ENCODE results near the gene PPP1R2C.

PPP1R2C gene

DNA sequence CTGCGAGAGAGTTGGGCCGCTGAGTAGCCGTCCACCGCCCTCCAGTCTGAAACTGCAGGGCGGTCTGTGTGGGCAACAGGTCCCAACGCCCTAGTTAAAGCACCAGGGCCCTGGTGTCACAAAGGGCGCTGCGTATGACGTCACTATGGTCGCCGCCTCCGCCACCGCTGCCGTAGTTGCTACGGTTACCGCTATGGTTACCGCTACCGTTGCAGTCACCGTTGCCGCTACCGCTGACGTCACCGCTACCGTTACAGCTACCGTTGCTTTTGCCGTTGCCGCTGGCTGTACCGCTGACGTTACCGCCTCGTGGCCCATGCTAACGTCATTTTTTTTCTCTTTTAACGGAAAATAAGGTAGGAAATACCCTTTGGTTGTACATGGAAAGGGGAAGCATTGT is at the start of gene PPP1R2C:
TSS of gene PPP1R2C (minus strand) at position 68 of the 400 bp plus-strand sequence. CDS start 84 bp downstream, outside the sequence.
- DNase-seq, result no peak

DNA sequence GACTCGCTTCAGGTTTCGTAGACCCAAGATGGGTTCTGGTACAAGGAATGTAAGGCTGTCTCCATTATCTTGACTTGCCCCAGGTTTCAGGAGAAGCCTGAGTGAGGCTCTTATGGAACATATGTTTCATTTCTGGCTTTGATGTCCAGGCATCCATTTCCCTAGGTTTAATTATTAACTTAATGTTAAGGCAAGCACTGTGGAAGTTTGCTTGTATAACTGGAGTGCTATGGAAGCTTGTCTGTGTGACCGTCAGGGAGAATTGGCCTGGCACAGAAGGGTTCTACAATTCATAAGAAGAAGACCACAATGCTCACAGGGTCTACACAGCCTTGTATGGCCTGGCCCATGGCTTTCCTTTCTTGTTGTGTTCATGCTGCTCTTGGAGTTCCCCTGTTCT is 47.2 kb upstream of the PPP1R2C start:
- DNase-seq, result no peak

DNA sequence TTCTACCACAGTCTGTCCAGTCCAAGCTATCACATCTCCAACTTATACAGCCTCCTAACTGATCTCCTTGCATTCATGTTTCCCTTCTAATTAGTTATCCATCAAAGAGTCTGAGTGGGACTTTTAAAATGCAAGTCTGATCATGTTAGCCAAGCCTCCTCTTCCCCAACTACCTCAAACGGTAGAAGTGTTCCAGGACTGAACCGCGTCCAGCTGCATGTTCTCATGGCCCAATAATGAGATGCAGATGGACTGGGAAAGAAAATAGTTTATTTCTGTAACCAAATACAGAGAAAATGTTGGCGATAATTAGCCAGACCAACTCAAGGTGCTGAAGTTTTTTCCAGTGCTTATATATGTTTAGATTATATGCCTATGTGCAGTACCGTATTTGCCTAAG is 46.6 kb upstream of the PPP1R2C start:
- no peak for DNase-seq

DNA sequence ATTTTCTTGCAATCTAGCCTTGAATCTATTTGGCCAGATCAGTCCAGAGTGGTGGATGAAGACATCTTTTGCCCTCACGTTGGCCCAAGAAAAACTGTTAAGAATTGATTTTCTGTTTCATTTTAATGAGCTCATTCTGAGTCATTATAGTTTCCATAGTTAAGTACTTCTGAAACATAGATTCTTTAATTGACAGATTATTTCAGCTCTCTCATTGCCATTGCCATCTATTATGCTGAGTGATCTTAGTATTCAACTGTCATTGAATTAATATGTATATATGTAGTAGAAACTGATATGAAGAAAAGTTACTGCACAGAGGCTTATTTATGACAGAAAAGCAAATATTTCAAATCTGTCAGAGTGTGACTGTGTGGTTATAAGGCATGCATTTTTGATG is 45.5 kb upstream of the PPP1R2C start:
- no peak for DNase-seq

DNA sequence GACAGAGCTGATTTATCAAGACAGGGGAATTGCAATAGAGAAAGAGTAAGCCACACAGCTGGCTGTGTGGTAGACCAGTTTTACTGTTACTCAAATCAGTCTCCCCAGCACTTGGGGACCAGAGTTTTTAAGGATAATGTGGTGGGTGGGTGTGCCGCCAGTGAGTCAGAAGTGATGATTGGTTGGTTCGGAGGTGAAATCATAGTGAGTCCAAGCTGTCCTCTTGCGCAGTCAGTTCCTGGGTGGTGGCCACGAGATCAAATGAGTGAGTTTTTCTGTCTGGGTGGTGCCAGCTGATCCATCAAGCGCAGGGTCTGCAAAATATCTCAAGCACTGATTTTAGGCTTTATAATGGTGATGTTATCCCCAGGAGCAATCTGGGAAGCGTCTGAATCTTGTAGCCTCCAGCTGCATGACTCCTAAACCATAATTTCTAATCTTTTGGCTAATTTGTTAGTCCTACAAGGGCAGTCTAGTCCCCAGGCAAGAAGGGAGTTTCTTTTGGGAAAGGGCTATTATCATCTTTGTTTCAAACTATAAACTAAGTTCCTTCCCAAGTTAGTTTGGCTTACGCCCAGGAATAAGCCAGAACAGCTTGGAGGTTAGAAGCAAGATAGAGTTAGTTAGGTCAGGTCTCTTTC is 44.0 kb upstream of the PPP1R2C start:
- no peak for DNase-seq

DNA sequence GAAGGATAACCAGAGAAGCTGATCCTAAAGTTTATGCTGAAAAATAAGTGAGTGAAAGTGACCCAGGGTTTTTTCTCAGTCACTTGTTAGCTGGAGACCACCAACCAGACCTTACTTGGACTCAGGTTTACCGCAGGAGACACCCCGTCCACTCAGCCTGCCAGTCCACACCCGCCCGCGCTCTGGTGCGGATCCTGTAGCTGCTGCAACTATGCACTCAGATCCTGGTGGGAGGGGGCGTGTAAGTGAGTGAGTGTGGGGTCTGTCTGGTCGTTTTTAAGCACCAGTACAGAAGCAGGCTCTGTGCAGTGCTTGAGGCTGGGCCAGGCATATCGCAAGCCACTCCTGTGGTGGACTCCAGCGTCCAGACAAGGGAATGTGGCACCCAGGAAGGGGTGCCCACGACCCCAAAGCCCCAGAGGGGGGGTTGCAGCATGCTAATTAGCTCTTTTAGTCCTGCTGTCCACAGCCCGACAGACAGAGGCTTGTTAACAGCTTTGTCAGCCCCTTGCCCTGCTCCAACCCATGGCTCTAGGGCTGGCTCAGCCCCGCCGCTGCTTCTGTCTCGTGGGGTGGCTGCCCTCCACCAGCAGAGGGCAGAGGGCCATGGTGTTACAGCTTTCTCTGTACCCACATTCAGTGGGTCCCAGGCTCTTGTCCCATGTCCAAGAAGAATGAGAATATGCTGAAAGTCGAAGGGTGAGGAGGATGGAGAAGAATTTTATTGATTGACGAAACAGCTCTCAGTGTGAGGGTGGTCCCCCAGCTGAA is 40.4 kb upstream of the PPP1R2C start:
- DNase-seq, result no peak

DNA sequence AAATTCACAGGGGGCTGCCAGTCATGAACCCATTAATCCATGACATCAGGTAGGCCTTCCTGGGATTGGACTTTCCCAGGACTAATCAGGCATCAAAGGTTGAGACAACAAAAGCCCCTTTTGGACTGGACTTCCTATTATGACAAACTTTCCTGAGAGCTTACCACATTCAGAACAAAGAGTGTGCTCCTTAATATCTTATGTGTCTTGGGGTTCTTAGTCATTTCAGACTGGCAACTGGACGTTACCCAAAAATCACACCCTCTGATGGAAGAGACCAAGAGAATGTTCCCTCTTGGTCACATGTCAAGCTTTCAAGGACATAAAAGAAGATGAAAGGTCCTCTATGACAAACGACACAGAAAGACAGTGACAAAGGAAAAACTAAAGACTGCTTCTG is 31.6 kb upstream of the PPP1R2C start:
- no peak for DNase-seq

DNA sequence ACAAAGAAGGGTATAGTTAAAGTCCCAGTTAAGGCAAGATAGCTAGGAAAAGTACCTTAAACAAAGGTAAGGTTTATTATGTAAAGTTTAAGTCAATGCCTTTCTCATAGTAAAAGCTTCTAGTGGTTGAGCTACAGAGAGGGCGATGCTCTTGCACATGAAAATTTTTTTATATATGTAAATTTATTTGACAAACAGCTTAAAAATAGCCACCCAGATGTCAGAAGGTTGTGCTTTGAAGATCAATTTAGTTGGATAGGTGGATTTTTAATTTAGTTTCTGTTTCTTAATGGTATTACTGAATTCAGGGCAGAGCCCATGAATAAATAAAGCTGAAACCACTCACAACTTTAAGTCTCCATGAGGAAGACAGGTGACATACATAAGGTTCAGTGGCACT is 29.4 kb upstream of the PPP1R2C start:
- no peak for DNase-seq

DNA sequence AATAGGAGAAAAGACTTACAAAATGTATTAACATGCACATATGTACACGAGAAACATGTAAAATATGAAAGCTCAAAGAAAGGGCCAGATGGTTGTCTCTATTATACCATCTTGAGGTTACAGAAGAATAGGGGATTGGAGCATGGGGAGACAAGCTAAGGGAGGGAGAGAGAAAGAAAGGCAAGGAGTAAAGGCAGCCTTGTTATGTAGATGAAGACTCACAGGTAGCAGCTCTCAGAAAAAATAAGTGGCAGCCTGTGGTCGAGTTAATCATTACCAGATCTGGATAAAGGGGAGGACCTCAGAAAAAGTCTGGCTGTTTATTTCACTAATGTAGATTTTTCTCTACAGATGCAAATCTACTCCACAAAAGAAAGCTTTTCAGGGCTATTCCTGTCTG is 26.6 kb upstream of the PPP1R2C start:
- no peak for DNase-seq

DNA sequence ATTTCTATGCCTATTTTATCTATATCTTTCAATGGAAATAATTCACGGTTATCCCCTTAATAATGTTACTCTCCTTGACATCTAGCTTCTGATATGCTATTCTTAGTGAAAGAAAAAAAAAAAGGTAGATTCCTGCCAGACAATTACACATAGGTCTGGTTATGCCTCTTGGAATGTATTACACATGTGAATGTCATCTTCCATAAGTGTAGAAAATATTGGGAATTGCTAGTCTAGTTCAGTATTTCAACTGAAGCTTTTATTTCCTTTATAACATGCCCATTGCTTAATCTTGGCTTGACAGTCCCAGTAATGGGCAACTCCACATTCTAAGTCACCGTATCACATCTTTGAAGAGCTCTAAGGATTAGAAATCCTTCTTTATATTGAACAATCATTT is 25.4 kb upstream of the PPP1R2C start:
- no peak for DNase-seq

DNA sequence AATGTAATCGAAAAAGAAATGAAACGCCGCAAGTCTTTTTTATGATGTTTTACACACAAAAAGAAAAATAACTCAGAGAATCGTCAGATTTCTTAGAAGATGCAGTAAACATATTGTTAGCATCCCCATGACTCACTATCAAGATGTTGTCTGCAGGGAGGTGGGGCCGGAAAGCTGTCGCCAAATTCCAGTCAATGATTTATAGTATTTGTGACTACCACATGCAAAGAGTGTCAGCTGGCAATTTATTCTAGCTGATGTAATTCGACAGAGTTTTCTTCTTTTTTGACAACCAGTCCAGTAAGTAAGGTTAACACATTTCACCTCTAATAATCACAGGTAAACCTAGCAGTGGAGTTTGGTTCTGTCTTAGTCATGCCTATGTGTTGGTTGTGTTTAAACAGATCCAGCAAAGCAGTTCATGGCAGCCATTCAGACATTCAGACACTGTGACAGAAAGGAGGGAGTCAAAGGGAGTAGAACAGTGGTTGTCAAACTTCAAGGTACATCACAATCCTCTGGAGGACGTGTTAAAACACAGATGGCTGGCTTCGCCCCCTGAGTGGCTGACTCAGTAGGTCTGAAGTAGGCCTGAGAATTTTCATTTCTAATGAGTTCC is 19.8 kb upstream of the PPP1R2C start:
- DNase-seq, result no peak

DNA sequence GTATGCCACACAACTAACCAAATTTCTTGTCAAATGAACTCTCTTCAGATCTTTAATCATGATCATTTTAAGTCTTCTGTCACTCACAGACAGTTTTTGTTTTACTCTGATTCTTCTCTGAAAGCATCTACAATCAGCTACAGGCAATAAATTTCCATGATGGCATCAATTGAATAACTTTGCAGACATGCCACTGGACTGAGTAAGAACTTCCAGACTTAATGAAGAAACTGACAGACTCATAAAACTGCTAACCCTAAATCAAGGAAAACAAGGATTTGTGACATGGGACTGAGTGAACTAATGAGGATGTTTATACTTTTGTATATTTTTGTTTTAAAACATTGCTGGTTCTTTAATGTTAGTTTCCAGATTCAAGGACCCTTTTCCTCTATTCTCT is 5.5 kb upstream of the PPP1R2C start:
- no peak for DNase-seq

DNA sequence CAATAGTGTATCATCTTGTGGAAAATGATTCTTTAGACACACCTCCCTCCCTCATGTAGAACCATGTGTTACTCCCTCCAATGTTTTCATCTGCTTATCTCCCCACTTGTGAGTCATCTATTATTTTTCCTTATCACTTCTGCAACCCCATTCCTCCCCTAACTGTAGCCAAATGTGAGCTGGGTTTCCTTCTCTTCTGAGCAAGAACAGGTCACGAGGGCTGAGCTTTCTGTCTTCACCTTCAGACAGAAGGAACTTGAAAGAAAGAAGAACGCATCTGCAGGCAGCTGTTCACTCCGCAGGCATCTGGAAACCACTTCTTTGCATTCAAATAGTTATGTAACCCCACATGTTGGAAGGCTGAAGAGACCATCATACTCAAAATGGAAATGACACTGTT is 1.8 kb downstream of the PPP1R2C start:
- DNase-seq, result no peak

DNA sequence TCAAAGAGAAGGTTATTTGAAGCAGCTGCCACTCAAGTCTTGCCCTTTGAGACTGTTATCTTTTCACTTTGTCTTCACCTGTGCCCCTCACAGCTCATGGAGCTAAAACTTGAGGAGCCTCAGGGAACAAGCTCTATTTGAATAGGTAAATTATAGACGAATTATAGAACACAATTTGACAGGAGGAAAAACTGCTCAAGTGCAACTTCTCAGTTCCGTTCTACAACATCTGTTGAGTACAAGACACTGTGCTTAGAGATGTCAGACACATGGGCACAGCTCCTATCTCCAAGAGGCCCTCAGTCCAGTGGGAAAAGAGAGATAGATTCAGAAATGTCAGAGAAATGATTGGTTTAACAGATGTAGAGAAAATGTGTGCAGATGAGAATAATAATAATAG is 5.1 kb downstream of the PPP1R2C start:
- DNase-seq, result no peak

DNA sequence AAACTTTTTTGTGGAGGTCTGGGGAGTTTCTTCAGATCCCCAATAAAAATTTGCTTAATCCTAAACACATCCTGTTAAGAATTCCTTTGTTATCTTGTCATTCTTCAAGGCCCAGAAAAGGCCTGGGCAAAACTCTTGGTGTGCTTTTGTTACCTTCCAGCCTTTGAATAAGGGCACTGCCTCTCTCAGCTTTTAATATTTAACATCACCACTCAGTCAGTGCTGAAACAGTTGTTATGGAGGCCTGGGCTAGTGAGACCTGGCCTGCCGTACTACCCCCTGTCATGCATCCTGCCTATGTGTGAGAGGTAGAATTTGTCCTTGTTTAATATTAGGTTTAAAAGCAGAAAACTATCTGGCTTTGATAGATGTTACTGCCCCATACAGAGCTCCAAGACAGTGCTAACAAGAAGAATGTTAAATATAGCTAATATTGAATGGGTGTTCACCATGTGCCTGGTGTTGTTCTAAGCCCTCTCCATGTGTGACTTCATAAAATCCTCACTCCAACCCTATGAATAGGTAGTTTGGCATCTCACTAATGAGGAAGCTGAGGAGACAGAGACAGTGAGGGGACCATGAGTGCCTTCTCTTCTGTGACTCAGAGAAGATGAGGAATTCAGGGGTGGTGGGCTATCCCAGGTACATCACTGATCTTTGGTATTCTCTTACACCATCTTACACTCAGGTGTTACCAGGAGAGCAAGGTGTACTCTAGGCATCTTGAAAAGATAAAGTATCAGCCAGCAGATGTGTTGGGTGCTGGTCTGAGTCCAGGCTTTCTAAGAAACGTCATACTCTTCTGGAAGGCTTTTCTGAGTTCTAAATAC is 6.2 kb downstream of the PPP1R2C start:
- DNase-seq, result no peak

DNA sequence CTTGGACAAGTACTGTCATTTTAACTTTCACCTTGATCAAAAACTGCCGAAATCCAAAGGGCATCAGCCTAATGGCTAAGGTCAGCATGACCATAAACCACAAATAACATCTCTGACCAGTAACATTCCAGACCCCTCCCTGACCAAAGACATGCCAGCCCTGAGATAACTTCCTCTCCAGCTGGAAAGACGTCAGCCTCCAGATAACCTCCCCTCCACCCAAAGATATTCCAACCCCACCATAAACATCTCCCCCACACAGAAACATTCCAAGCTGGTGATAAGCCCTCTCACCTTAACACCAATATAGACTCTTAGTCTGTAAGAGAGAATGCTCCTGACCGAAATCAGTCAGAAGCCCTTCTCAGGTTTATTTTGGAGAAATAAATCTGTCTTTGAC is 7.4 kb downstream of the PPP1R2C start:
- no peak for DNase-seq

DNA sequence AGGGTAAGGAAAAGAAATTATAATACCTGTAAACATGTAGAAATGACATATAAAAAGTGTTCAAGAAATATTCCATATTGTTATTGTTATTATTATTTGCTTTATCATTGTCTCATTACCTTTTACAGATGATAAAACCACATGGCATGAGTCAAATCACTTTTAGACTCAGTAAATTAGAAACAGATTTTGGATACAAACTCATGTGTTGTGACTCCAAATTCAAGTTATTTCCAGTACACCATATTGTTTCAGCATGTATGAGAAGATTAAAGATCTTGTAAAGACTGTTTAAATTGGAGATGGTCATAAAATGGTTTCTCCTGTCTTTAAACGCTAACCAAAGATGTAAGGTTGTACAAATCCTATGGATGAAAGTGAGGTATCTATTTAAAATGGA is 18.1 kb downstream of the PPP1R2C start:
- no peak for DNase-seq

DNA sequence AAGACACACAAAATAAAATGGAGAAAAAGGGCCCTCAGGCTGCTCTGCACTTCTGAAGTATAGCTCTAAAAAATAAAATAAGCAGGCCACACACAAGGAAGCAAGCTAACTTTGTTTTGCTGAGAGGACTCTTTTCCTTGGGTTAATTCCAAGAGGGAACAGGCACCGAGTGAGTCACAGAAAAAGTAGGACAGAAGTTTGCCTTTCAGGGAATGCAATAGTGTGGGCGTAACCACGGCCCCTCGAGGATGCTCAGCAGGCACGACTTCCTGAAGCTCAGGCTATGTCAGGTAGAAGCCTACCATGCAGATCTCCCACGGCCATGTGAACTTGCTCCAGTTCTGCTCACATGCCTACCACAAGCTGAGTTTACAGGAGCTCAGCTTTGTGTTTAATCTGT is 22.1 kb downstream of the PPP1R2C start:
- no peak for DNase-seq

DNA sequence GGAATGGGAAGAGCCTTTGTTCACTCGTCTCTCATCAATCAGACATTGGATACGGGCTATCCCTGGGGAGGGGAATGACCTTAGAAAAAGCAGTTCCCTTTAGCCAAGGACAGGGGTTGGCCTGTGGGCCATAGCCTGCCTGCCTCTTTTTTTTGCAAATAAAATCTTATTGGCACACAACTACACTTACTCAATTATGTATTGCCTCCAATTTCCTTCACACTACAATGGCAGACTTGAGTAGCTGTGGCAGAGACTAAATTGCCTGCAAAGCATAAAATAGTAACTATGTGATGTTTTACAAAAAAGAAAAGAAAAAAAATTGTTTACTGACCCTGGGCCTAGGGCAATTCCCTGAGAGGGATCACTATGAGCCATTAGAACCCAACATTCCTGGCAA is 23.4 kb downstream of the PPP1R2C start:
- no peak for DNase-seq

DNA sequence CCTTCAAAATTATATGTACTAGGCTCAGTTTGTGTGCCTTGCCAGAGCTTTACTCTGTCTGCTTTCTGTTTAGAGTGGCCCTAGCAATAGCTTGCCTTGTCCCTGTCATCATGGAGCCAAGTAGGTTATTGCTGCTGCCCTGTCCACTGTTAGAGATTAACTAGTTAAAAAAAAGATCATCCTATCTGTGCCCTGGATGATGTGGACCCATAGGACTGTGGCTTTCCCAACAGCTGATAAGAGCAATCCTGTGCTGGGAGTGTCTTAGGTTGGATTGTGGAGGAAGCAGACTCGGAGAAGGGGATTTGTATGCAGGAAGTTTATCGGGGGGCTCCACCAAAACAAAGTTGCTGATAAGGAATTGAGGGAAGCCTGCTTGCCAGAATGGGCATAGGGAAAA is 23.8 kb downstream of the PPP1R2C start:
- no peak for DNase-seq

DNA sequence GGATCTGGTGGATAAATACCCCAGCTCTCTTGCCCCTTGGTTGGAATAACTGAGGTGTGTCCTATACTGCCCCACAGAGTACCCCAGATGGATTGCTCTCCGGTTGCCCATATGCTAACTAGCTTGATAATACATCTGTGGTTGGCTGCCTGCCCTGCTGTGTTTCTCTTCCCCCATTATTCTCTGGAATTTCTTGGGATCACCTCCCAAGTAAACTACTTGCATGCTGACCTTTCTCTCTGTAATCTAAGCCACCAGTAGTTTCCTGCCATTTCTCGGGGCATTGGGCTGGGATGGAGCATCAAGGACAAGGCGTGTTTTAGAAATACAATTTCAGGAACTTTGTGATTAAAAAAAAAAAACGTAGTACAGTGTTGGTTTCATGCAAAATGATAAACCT is 25.2 kb downstream of the PPP1R2C start:
- DNase-seq, result no peak

DNA sequence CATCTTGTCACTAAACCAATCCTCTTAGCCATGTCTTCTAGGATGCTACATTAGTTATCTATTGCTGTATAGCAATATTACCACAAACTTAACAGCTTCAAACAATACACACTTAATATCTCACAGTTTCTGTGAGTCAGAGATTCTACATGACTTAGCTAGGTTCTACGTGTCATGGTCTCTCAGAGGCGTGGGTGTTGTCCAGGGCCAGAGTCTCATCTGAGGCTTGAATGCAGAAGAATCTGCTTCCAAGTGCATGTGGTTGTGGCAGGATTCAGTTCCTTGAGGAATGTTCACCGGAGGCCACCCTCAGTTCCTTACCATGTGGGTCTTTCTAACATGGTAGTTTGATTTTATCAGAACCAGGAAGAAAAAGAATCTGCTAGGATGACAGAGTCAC is 26.4 kb downstream of the PPP1R2C start:
- DNase-seq, result no peak

DNA sequence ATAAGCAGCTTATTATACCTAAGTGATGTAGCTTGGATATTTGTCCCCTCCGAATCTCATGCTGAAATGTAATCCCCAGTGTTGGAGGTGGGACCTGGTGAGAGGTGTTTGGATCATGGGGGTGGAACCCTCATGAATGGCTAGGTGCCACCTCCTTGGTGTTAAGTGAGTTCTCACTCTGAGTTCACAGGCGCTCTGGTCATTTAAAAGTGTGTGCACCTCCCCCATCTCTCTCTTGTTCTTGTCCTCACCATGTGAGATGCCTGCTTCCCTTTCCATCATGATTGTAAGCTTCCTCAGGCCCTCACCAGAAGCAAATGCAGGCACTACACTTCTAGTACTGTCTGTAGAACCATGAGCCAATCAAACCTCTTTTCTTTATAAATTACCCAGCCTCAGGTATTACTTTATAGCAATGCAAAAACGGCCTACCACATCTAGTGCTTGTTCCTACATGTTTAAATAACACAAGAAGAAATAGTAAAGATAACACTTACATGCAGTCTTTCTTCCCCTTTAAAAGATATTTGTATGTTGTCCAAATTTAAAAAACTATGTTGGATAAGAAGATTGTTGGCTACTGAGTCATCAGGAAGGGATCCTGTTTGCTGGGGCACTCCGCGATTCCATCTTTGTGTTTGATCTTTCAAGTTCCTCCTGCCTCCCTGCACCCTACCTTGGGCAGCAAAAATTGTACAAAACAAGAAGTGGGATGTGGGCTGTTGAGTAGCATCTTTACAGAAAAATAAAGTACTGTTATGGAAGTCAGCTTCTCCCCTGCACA is 29.7 kb downstream of the PPP1R2C start:
- DNase-seq, result no peak

Data from DMS79 treated with DMSO at 0.1 percent for 48 hours (cell line).